Measurements from ENCODE around the gene PRRT3.
A peak's percentile ranks its signal among the peaks of the same experiment; 100 is the strongest.
"Not testable (repeated sequence)": the region's sequence is repeated elsewhere in the genome, so short reads cannot be mapped to it uniquely, and the experiment has no call there.

PRRT3 gene

DNA sequence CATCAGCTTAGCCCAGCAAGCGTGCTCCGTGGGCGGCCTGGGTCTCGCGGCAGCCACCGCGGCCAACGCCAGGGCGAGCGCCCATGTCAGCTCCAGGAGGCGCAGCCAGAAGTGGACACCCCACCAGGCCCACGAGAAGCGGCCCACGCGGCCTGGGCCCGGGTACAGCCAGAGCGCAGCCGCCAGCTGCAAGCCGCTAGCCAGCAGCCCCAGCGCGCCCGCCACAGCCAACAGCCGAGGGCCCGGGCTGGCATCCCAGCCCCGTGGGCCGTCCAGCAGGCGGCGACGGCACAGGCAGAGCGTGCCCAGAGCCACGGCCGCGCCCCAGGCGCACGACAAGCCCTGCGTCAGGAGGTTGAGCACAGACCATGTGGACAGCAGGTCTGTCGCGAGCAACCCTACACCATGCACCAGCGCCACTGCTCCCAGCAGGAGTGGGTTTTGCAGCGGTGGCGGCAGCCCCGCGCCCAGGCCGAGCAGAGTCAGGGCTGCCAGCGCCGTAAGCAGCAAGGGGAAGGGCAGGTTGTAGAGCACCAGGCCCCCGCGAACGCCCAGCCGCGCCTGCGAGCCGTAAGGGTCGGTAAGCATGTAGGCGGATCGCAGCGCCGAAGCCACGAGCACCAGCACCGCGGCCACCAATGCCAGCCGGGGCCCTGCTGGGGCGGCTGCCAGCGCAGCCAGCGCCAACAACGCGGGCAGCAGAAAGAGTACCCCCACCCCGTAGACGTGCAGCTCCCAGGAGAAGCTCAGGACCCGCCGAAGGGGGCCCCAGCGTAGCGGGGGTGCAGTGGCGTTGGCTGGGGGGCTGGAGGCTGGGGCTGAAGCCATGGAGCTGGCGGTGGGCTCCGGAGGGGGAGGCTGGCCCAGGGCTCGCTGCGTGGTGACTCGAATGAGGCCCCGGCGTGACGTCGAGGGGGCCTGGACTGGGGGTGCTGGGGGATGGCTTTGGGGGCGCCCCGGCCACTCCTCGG lies 4.9 kb downstream of the PRRT3 start:
- peak; percentile 81 for DNase-seq (ENCODE audit: low read depth)

DNA sequence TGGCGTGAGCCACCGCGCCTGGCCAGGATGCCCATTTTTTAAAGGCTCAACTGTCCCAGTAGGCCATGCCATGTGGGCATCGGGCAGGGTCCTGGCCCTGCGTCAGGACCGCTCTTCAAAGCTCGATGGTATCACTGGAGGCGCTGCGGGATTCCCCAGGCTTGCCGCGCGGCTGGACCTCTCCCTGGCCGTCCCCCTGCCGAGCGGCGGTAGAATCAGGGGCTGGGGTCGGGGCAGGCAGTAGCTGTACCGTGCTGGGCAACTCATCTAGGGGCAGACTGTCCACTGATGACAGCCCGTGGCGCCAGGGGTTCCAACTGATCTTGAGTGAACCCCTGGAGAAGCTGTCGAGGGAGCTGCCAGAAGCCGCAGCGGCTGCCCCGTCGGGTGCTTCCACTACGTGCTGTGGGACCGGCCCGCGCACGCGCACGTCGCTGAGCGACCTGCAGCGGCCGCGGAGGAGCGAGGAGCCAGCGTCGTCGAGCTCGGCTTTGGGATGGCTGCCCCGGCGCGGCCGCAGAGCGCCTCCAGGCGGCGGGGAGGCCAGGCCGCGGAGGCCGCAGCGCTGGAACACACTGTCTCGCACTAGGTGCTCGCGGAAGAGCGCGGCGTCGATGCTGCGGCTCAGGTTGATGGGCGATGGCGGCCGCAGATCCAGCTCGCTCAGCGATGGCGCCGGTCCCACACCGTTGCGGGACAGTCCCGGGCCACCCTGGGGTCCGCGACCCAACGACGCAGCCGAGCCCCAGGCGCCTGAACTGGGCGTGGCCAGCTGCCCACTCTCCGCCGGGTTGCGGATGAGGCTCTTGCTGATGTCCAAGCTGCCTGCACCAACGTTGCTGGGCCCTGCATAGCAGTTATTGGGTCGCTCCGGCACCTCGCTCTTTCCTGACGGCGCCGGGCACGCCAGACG lies 5.8 kb downstream of the PRRT3 start:
- DNase-seq (ENCODE audit: low read depth), result peak; percentile 91

DNA sequence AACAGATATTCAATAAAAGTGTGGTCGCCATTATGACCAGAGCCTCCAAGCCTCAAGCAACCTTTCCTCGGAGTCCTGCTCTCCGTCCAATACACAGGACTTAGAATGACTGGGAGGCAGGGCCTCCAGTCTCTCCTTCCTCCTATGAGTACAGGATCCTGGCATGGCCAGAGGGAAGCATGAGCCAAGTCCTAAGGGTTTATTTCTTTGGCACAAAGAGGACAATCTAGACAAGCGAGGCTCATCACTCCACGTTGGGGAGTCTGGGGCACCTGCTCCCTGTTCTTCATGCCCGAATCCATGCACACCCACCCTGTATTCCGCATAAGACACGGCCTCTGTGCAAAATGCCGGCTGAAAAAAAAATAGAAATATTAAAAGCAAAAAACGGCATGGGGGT lies 6.8 kb downstream of the PRRT3 start:
- no peak for DNase-seq (ENCODE audit: low read depth)

DNA sequence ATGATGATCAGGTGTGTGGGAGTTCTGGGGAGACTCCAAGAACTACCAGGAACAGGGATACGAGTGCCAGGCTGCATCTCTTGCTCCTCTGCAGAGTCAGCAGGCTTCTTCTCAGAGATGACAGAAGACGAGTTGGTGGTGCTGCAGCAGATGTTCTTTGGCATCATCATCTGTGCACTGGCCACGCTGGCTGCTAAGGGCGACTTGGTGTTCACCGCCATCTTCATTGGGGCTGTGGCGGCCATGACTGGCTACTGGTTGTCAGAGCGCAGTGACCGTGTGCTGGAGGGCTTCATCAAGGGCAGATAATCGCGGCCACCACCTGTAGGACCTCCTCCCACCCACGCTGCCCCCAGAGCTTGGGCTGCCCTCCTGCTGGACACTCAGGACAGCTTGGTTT lies 7.9 kb downstream of the PRRT3 start:
- no peak for DNase-seq (ENCODE audit: low read depth)

DNA sequence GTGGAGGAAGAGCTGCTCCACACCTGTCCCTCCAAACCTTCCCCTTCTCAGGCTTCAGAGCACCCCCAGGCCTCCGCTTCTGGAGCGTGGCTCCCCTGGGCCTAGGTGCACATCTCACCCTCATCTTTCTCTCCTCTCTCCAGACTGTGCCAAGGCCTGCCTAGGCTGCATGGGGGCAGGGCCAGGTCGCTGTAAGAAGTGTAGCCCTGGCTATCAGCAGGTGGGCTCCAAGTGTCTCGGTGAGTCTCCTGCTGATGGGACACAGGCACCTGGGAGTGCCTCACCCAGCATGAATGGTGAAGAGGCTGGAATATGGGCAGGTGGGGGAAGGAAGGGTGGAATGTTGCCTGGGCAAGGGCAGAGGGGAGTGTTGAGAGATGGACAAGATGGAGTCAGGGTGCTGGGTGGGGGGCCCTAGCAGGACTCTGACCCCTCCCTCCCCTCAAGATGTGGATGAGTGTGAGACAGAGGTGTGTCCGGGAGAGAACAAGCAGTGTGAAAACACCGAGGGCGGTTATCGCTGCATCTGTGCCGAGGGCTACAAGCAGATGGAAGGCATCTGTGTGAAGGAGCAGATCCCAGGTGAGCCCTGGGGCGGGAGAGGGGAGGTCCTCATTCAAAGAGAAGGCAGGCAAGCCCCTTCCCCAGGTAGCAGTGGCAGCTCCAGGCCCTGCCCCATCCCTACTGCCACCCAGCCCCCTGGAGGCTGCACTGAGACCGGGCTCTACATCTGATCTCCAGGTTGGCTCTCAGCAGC lies 9.1 kb downstream of the PRRT3 start:
- no peak for DNase-seq (ENCODE audit: low read depth)

DNA sequence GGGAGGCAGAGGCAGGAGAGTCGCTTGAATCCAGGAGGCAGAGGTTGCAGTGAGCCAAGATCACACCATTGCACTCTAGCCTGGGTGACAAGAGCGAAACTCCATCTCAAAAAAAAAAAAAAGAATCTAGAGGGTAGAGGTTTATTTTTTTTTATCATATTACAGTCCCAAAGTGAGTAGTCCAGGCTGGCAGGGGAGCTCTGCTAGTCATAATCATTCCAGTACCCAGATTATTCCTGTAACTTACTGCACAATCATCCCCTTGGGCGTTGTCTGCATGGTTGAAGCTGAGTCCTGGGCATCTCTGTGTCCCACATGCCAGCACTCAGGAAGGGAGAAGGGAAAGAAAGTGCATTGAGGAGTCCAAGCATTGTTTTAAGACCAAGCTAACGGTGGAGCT lies 10.0 kb downstream of the PRRT3 start:
- DNase-seq (ENCODE audit: low read depth), result no peak

DNA sequence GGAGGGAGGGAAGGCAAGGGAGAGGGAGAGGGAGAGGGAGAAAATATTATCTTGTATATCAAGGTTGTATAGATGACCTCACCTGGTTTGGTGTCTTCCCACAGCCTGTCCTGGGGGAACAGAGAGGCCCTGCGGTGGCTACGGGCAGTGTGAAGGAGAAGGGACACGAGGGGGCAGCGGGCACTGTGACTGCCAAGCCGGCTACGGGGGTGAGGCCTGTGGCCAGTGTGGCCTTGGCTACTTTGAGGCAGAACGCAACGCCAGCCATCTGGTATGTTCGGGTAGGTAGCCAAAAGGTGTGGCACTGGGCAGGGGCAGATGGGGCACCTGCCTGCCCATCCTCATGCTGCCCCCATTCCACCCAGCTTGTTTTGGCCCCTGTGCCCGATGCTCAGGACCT lies 11.5 kb downstream of the PRRT3 start:
- DNase-seq (ENCODE audit: low read depth), result no peak

DNA sequence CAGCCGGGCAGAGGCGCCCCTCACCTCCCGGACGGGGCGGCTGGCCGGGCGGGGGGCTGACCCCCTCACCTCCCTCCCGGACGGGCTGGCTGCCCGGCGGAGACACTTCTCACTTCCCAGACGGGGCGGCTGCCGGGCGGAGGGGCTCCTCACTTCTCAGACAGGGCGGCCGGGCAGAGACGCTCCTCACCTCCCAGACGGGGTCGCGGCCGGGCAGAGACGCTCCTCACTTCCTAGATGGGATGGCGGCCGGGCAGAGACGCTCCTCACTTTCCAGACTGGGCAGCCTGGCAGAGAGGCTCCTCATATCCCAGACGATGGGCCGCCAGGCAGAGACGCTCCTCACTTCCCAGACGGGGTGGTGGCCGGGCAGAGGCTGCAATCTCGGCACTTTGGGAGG lies 12.3 kb downstream of the PRRT3 start:
- not testable (repeated sequence) for DNase-seq (ENCODE audit: low read depth)

DNA sequence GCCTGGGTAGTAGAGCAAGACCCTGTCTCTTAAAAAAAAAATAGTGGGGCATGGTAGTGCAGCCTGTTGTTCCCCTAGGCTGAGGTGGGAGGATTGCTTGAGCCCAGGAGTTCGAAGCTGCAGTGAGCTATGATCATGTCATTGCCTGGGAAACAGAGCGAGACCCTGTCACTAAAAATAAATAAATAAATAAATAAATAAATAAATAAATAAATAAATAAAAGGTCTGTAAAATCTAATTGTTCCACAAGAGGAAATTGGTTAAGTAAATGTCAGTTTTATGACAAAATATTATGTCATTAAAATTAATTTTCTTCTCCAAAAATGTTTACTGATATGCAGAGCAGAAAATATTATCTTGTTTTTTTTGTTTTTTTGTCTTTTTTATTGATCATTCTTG lies 13.2 kb downstream of the PRRT3 start:
- no peak for DNase-seq (ENCODE audit: low read depth)

DNA sequence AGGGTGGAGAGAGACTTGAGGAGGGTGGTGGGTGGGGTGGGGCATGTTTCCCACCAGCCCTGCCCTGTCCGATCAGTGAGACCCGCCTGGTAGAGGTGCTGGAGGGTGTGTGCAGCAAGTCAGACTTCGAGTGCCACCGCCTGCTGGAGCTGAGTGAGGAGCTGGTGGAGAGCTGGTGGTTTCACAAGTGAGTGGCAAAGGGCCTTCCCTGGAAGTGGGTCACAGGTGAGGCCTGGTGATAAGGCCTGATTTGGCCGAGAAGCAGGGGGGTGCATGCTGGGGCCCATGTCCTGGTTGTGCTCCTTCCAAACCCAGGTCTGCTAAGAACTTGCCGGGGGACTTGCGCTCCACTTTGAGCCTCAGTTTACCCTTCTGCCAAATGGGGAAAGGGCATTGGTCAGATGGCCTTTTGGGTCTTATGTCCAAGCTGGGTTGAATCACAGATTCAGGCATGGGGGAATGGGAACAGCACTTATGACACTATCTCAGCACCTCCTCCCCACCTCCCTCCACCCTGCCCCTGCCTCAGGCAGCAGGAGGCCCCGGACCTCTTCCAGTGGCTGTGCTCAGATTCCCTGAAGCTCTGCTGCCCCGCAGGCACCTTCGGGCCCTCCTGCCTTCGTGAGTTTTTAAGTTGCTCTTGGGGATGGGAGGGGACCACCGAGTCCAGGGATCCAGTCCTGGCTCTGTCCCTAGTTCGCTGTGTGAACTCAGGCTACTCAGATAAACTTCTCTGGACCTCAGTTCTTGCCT lies 14.5 kb downstream of the PRRT3 start:
- DNase-seq (ENCODE audit: low read depth), result no peak

DNA sequence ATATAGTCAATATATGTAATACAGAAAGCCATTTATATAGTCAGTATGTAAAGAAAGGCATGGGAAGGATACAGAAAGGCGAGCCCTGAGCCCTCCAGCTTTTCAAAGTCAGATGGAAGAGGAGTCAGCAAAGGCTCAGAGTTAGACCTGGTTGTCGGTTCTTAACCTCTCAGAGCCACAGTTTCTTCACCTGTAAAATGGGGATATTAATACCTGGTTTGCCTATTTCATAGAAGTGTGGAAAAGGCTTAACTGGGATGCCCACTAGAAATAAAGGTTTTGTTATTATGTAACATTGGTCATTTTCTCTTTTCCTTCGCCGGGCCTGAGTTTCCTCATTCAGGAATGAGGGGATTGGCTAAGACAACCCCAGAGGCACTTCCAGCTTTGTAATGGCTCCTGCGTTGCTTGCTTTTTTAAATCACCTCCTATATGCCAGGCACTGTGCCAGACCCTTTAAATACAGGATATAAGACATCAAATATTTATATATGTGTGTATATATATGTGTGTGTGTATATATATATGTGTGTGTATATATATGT lies 16.2 kb downstream of the PRRT3 start:
- DNase-seq (ENCODE audit: low read depth), result no peak

DNA sequence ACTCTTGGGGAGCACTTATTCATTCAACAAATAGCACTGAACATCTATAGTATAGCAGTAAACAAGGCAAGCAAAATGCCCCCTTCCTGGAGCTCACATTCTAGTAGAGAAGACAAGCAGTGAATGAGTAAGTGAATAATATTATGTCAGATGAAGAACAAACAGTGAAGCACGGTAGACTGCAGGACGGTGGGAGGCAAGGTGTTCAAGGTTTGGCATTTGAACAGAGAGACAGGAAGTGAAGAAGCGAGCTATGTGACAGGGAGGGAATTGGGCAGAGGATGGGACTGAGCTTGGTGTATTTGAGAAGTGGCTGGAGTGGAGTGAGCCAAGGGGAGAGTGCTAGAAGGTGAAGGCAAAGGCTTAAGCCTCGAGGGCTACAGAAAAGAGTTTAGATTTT lies 17.2 kb downstream of the PRRT3 start:
- DNase-seq (ENCODE audit: low read depth), result no peak

DNA sequence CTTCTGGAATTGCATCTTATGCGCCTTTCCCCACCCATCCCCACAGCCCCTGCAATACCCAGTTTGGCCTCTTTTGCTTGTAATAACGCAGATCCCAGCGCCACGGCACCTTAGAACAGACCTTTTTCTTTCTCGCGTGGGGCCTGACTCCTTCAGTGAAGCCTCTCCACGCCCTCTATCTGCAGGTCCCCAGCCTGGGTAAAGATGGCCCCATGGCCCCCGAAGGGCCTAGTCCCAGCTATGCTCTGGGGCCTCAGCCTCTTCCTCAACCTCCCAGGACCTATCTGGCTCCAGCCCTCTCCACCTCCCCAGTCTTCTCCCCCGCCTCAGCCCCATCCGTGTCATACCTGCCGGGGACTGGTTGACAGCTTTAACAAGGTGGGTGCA lies 18.0 kb downstream of the PRRT3 start:
- peak; percentile 49 for DNase-seq (ENCODE audit: low read depth)

DNA sequence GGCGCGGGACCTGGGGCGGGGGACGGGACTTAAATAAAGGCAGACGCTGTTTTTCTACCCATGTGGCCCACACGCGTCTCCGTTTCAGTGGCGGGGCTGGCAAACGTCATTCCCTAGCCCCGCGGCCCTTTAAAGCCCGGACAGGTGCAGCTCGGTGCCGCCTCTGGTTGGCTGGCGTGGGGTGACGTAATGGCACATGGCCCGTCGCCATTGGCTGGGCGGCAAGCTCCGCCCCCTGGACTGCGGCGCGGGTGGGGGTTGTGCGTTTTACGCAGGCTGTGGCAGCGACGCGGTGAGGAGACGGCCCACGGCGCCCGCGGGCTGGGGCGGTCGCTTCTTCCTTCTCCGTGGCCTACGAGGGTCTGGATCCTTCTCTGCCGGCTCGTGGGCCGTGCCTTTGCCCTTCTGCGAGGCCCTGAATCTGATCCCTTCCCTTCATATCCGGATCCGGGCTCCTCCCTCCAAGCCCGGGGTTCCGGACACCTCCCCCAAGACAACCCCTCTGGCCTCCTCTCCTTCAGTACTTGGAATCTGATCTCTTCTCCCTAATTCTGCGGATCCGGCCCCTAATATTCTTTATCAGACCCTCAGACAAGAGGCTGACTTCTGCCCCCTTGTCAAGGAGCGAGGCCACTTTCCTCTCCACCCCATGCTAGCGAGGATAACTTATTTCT lies 18.5 kb downstream of the PRRT3 start, which contains the start of gene CRELD1:
Gene CRELD1, plus strand, starts transcription at position 274 of the 674 bp plus-strand sequence. CDS start 605 bp downstream, outside the sequence.
- DNase-seq (ENCODE audit: low read depth), result peak; percentile 90

DNA sequence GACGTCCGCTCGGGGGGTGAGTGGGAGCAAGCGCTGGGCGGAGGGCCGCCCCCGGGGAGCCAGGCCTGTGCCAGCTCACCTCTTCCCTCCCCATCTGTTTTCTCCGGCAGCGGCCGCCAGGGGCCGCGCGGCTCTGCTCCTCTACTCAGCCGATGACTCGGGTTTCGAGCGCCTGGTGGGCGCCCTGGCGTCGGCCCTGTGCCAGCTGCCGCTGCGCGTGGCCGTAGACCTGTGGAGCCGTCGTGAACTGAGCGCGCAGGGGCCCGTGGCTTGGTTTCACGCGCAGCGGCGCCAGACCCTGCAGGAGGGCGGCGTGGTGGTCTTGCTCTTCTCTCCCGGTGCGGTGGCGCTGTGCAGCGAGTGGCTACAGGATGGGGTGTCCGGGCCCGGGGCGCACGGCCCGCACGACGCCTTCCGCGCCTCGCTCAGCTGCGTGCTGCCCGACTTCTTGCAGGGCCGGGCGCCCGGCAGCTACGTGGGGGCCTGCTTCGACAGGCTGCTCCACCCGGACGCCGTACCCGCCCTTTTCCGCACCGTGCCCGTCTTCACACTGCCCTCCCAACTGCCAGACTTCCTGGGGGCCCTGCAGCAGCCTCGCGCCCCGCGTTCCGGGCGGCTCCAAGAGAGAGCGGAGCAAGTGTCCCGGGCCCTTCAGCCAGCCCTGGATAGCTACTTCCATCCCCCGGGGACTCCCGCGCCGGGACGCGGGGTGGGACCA lies 19.2 kb downstream of the PRRT3 start:
- DNase-seq (ENCODE audit: low read depth), result peak; percentile 84

DNA sequence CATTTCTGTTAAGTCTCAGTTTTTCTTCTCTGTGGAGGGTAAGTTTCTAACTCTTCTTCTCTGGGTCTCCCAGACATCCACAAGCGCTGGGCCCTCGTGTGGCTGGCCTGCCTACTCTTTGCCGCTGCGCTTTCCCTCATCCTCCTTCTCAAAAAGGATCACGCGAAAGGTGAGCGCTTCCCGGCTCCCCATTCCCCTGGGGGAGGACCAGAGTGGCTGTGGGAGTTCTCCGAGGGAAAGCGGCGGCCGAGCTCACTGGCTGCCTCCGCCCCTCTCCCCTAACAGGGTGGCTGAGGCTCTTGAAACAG lies 19.7 kb downstream of the PRRT3 start:
- no peak for DNase-seq (ENCODE audit: low read depth)

DNA sequence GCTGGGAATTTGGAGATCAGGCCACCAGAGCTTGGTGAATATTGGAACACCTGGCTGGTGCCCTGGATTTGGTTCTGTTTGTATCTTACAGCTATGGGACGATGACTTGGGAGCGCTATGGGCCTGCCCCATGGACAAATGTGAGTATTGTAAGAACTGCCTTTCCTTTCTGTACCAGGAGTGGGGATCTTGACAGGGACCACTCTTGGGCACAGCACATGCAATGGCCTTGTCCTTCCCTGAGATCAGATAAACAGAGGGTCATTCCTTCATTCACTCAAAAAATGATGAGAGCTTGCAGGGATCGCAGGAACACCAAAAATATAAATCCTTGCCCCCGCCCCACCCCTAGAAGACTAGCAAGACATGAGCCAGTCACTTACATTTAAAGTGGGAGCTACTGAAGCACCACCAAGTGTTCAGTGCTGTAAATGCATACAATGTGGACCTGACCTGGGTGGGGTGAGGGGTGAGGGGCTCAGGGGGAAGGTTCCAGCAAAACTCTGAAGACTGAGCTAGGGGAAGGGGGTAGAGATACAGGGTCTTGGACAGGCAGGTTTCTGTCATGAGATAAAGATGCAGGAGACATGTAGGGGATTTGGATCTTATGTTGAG lies 21.3 kb downstream of the PRRT3 start:
- peak; percentile 17 for DNase-seq (ENCODE audit: low read depth)

DNA sequence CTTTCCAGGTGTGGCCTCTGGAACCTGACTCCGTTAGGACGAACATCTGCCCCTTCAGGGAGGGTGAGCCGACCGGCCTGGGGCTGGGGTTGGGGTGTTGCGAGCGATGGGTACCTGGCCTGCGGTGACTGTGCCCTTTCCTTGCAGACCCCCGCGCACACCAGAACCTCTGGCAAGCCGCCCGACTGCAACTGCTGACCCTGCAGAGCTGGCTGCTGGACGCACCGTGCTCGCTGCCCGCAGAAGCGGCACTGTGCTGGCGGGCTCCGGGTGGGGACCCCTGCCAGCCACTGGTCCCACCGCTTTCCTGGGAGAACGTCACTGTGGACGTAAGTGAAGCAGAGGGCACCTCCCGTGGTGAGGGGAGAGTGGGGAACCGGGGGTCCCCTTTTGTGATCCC lies 24.1 kb downstream of the PRRT3 start:
- DNase-seq (ENCODE audit: low read depth), result no peak

DNA sequence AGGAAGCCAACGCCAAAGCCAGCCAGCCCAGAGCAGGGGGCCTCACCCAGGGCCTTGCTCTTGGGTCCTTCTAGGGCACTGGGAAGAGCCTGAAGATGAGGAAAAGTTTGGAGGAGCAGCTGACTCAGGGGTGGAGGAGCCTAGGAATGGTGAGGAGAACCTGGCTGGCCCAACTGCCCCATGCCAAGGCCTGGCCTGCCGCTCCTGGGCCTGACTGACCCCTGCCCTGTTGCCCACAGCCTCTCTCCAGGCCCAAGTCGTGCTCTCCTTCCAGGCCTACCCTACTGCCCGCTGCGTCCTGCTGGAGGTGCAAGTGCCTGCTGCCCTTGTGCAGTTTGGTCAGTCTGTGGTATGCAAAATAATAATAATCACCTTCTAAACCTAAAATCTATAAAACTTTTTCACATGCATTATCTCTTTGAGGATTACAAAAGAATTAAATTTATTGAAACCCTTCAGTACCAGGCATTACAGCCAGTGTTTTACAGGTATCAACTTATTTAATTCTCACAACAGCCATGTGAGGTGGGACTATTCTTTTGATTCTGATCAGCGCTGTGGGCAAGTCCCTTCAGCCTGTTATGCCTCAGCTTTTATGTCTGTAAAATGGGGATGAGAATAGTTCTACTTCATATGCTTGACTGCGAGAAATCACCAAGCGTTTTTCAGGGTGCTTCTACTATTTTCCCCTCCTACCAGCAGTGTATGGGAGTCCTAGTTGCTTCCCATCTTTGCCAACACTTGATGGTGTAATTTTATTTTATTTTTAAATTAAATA lies 33.8 kb downstream of the PRRT3 start:
- DNase-seq (ENCODE audit: low read depth), result no peak

Measured in ELR (cell line).